Heart right ventricle (tissue), 16 donors: ENCODE results near the gene PTPN5. TPM values are rescaled to one million over a fixed set of nuclear protein-coding genes. Genes with fewer than 3 reads are reported as not detected.

Experiments
- ATAC-seq, 8 donors: fragments of 200-7000 bp; cut with Tn5 transposase; one replicate each; pipeline ENCODE4 v1.9.1; 2020; ENCODE audit warnings: mild to moderate bottlenecking in 8 of 8, moderate library complexity in 8 of 8, moderate number of reproducible peaks in 1 of 8
- DNase-seq, 2 donors: peaks; one replicate each; pipeline ENCODE4 v3.0.0-alpha.2; 2020
- H3K27ac ChIP-seq, 10 donors: fragments of 200-600 bp; sonication (generic) in 2 of 10; one replicate each; pipeline versions ENCODE4 v1.5.0 to v1.8.0; 2020 to 2022; ENCODE audit warnings: mild to moderate bottlenecking in 3 of 10
- H3K27me3 ChIP-seq, 7 donors: fragments of 200-600 bp; one replicate each; pipeline ENCODE4 v1.8.0; 2021 to 2022; ENCODE audit warnings: mild to moderate bottlenecking in 2 of 7
- H3K36me3 ChIP-seq, 9 donors: fragments of 200-600 bp; sonication (generic) in 1 of 9; one replicate each; pipeline versions ENCODE4 v1.5.0 to v1.8.0; 2020 to 2022; ENCODE audit warnings: mild to moderate bottlenecking in 2 of 9
- H3K4me1 ChIP-seq, 9 donors: fragments of 200-600 bp; sonication (generic) in 1 of 9; one replicate each; pipeline versions ENCODE4 v1.5.0 to v1.8.0; 2020 to 2022; ENCODE audit warnings: mild to moderate bottlenecking in 4 of 9
- H3K4me3 ChIP-seq, 10 donors: fragments of 200-600 bp; sonication (generic) in 2 of 10; one replicate each; pipeline versions ENCODE4 v1.5.0 to v1.8.0; 2020 to 2022; ENCODE audit warnings: mild to moderate bottlenecking in 7 of 10, moderate library complexity in 2 of 10
- H3K9me3 ChIP-seq, 11 donors: fragments of 200-600 bp in 10 of 11; sonication (generic) in 2 of 11; one replicate each; pipeline versions ENCODE4 v1.5.0 to v1.8.0; 2013 to 2022; ENCODE audit warnings: mild to moderate bottlenecking in 2 of 11, control low read depth in 1 of 11, moderate library complexity in 1 of 11
- WGBS, 2 donors: extraction: QIAGEN DNeasy Blood & Tissue Kit; methylation state at CpG; one replicate each; pipeline ENCODE4 v1.1.7; 2013; ENCODE audit warnings: inconsistent platforms in 1 of 2; 5-methylcytosine and 5-hydroxymethylcytosine counted together
- intact Hi-C, 10 donors: fragments of 100-400 bp; cut with DNase I; formaldehyde crosslinking; loops; one replicate each; pipeline versions ENCODE4 v1.11.1 to v1.14.2; 2022
- polyA plus RNA-seq, 2 donors: library from polyadenylated mRNA; stranded (reverse); fragments of 200-250 nt; gene quantifications; one replicate each; pipeline ENCODE4 v1.2.3, GENCODE V29; 2013
- total RNA-seq, 10 donors: library from RNA; stranded (reverse); fragmentation: NEBNext Ultra II Directional in 3 of 10; extraction: Animal tissue kit (Norgen Biotek cat#: 25700) in 3 of 10; gene quantifications; one replicate each; pipeline versions ENCODE4 v1.2.1 to v1.2.4, GENCODE V29; 2021 to 2023
- TF ChIP-seq, protein P1 (sequence below), 9 donors: fragments of 200-600 bp; sonication (generic) in 2 of 9; IDR thresholded peaks; one replicate each; pipeline versions ENCODE4 v1.5.0 to v1.8.0; 2021 to 2022; ENCODE audit warnings: antibody characterized with exemption in 9 of 9, mild to moderate bottlenecking in 5 of 9, moderate library complexity in 1 of 9
- donor health status: Arrhythmogenic right ventricular cardiomyopathy.
- donor health status: ischemic (EF 13 %, LVEDD 7.1; RV severe dilation, severe dysfunction).
- donor health status: healthy with polysubstance abuse.
- donor health status: DM: no; HTN: yes; CAD: no.
- donor health status: DM: no; HTN: no; CAD: no.
- donor health status: ischemic (EF 25% LVEDD 6.9; RV normal size, moderate dysfunction).
- donor health status: ischemic (EF 25% LVEDD 5.7; RV mildly dilated, moderate dysfunction).
- donor health status: healthy.
- donor health status: DM: yes; HTN: yes; CAD: no.
- donor health status: Ischemic cardiomyopathy.
- donor health status: ischemic (EF 35%, LVEDD 5.7; RV mildly dilated, moderate dysfunction).
- donor health status: nonischemic (EF 11% LVEDD 7.7; RV severe dilation, severe dysfunction).
- donor health status: DM: yes; HTN: yes; CAD: no.
- donor health status: PGD.
- donor health status: ischemic (EF 29% LVEDD 5.4; RV normal size, mild dysfunction).
- donor health status: nonischemic (EF 23%, LVEDD 6.1; RV moderate dilation, normal function).

The PTPN5 gene
- total and polyA plus RNA-seq, 12 donors, result 1.5 to 8.8 (median 3.6) TPM

DNA sequence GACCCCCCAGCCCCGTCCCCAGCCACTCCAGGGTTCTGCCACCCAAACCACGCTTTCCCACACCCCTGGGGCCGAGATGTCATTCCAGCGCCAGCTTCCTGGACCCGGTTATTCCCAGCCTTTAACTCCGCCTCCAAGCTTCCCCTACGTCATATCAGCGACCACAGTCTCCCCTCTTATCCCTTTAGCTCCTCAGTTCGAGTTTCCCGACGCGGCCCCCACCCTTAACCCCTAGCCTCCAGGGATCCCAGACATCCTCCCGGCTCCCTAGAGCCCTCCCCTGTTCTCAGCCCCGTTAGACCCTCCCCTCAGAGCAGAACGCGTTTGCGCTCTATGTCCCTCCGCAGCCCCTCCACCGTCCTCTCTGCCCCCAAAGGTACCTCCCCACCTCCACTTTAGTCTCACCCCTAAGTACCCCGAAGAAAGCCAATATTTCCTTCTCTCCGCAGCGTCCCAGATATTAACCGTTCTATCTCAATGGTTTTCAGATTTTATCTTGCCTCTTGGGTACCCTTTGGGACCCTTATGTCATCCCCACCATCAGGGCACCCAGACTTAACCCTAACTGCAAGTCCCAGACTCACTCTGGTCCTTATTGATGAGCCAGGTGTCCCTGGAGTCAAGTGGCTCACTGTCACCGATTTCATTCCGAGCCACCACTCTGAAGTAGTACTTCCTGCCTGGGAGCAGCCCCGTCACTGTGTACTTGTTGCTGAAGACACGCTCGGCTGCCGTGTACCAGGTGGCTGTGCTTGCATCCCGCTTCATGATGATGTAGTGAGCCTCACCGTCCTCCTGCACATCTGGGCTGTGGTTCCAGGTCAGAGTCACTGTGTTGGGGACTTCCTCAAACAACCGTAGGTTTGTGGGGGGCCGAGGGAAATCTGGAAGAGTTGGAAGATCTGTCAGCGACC, 85.0 kb downstream of the PTPN5 start:
- TF ChIP-seq, protein P1, sequence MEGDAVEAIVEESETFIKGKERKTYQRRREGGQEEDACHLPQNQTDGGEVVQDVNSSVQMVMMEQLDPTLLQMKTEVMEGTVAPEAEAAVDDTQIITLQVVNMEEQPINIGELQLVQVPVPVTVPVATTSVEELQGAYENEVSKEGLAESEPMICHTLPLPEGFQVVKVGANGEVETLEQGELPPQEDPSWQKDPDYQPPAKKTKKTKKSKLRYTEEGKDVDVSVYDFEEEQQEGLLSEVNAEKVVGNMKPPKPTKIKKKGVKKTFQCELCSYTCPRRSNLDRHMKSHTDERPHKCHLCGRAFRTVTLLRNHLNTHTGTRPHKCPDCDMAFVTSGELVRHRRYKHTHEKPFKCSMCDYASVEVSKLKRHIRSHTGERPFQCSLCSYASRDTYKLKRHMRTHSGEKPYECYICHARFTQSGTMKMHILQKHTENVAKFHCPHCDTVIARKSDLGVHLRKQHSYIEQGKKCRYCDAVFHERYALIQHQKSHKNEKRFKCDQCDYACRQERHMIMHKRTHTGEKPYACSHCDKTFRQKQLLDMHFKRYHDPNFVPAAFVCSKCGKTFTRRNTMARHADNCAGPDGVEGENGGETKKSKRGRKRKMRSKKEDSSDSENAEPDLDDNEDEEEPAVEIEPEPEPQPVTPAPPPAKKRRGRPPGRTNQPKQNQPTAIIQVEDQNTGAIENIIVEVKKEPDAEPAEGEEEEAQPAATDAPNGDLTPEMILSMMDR (IDR thresholded peaks at IDR 0.05), result no peak
- no peaks in the 10 kb centered on the region for H3K9me3 ChIP-seq
- peak; percentile 55 to 90 (median 78) for ATAC-seq
- H3K27ac ChIP-seq, result peak overlapping the region in 9 of 10 donors; percentile 21 to 80 (median 71)
- 11 to 12% methylated on average over 33 to 34 of the region's 34 CpGs for WGBS, 2 donors
- intact Hi-C loops, result loop anchor here in 1 of 10 donors (10.0 kb wide), 1 partner anchor 182 kb away; the partner anchor contains the start of gene TSG101
- peak; percentile 49 to 86 for DNase-seq
- peaks cover 9 to 51% (median 28%) of the 10 kb centered on the region in 9 donors for H3K4me1 ChIP-seq
- peaks cover 0 to 15% (median 0%) of the 10 kb centered on the region in 7 donors for H3K27me3 ChIP-seq
- peak overlapping the region; percentile 38 to 65 (median 59) for H3K4me3 ChIP-seq
- H3K36me3 ChIP-seq, result peaks cover 0 to 14% (median 5%) of the 10 kb centered on the region in 9 donors

DNA sequence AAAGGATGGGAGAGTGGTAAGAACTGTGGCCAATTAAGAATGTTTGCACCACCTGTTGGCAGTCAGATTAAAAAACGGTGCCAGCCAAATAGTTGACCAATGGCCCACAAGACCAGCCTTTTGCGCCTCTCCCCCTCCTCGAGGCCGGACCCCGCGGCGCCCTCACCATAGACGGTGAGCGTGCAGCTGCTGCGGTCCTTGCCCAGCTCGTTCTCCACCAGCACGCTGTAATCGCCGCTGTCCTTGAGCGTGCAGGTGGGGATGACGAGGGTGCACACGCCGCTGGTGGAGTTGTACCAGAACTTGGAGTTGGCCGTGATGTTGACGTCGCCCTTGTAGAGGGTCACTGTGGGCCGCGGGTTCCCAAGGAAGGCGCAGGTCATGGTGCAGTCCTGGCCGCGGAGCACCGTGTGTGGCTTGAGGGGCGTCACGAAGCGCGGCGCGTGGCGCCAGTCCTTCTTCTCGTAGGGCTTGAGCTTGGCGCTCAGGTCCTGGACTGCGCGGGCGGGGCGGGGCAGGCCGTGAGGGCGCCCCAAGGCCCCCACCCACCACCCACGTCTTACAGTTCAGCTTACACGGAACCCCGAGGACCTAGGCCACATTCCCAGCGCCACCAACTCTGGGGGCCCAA, 85.8 kb downstream of the PTPN5 start:
- Histone ChIP-seq H3K4me1 (peaks cover 9 to 51% (median 28%) of the 10 kb centered on the region in 9 donors), H3K27me3 (peaks cover 0 to 15% (median 0%) of the 10 kb centered on the region in 7 donors), H3K36me3 (peaks cover 0 to 19% (median 7%) of the 10 kb centered on the region in 9 donors), H3K4me3 (peak overlapping the region; percentile 38 to 65 (median 59)), H3K9me3 (no peaks in the 10 kb centered on the region), H3K27ac (peak overlapping the region in 9 of 10 donors; percentile 21 to 80 (median 71))
- peak in 1 of 2 donors; percentile 42 for DNase-seq
- TF ChIP-seq, protein P1 (IDR thresholded peaks at IDR 0.05), result no peak
- intact Hi-C loops, result loop anchor here in 1 of 10 donors (10.0 kb wide), 1 partner anchor 181 kb away; the partner anchor contains the start of gene TSG101
- ATAC-seq, result peak; percentile 50 to 77 (median 63)
- WGBS, 2 donors, result 1 to 3% methylated on average over 39 to 46 of the region's 46 CpGs

DNA sequence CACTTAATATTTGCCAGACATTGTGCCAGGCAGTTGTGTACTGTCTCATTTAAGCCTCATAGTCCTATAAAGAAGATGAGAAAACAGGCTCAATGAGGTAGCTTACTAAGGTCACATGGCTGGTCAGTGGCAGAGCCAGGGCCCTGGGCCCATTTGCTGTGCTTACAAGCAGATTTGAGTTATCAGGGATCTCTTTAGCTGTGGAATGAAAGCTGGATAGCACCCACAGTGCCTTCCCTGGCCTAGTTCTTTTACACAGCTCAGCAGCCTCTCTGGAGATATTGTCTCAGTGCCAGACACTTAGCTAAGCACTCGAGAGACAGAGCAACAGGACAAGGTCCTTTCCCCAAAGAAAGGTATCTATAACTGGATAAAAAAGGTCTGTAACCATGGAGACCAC, 86.9 kb downstream of the PTPN5 start:
- H3K9me3 ChIP-seq, result no peaks in the 10 kb centered on the region
- WGBS, 2 donors, result 30 to 48% methylated on average over 1 of the region's 1 CpG
- H3K4me1 ChIP-seq, result peaks cover 10 to 59% (median 36%) of the 10 kb centered on the region in 9 donors
- no peak for DNase-seq
- peaks cover 0 to 19% (median 7%) of the 10 kb centered on the region in 9 donors for H3K36me3 ChIP-seq
- H3K27ac ChIP-seq, result peak overlapping the region in 1 of 10 donors; percentile 11
- peaks cover 0 to 15% (median 0%) of the 10 kb centered on the region in 7 donors for H3K27me3 ChIP-seq
- TF ChIP-seq, protein P1 (IDR thresholded peaks at IDR 0.05), result no peak
- no peak overlapping the region for H3K4me3 ChIP-seq
- ATAC-seq, result peak in 7 of 8 donors; percentile 4 to 73 (median 36)
- intact Hi-C loops, result loop anchor here in 2 of 10 donors (5.0 to 10.0 kb wide), 2 partner anchors 67 to 180 kb away; partner anchors contain the start of gene TSG101 (in 1 of the 2)
